Measurements from ENCODE around the gene NEGR1. TPM values are rescaled to one million over a fixed set of nuclear protein-coding genes. Genes with fewer than 3 reads are reported as not detected.

NEGR1 gene
- total and polyA plus RNA-seq, 8 donors, result 1.2 to 35.4 (median 7.7) TPM

DNA sequence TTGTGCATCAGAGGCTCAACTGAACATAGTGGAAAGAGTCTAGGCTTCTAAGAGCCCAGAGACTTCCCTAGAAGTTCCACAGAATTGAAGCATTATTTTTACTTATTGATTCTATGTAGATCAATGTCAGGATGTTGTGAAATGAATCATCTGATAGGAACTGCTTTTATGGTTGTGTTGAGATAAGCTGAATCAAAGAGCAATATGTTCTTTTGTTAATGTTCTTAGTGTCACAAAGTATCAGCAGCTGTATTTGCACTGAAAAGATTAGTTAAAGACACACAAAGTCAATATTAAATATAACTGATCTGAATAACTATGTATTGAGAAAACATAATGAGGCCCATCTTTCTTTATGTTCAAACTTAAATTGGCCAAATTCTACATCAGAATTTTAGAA is 770.8 kb downstream of the NEGR1 start:
- no peaks in the 10 kb centered on the region for H3K27me3 ChIP-seq
- no peak overlapping the region for H3K4me3 ChIP-seq
- H3K4me1 ChIP-seq, result no peaks in the 10 kb centered on the region
- no peak for TF ChIP-seq POLR2AphosphoS5 (IDR thresholded peaks at IDR 0.05)
- TF ChIP-seq, protein P1, sequence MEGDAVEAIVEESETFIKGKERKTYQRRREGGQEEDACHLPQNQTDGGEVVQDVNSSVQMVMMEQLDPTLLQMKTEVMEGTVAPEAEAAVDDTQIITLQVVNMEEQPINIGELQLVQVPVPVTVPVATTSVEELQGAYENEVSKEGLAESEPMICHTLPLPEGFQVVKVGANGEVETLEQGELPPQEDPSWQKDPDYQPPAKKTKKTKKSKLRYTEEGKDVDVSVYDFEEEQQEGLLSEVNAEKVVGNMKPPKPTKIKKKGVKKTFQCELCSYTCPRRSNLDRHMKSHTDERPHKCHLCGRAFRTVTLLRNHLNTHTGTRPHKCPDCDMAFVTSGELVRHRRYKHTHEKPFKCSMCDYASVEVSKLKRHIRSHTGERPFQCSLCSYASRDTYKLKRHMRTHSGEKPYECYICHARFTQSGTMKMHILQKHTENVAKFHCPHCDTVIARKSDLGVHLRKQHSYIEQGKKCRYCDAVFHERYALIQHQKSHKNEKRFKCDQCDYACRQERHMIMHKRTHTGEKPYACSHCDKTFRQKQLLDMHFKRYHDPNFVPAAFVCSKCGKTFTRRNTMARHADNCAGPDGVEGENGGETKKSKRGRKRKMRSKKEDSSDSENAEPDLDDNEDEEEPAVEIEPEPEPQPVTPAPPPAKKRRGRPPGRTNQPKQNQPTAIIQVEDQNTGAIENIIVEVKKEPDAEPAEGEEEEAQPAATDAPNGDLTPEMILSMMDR (IDR thresholded peaks at IDR 0.05), result no peak
- no peak for TF ChIP-seq POLR2A (IDR thresholded peaks at IDR 0.05)
- TF ChIP-seq EP300 (IDR thresholded peaks at IDR 0.05), result no peak
- no peaks in the 10 kb centered on the region for H3K9me3 ChIP-seq
- no peak for DNase-seq
- H3K36me3 ChIP-seq, result no peaks in the 10 kb centered on the region
- intact Hi-C loops (cut with DNase I; ENCODE audit: low total_unique reads), result no loop called here
- no peak overlapping the region for H3K27ac ChIP-seq

DNA sequence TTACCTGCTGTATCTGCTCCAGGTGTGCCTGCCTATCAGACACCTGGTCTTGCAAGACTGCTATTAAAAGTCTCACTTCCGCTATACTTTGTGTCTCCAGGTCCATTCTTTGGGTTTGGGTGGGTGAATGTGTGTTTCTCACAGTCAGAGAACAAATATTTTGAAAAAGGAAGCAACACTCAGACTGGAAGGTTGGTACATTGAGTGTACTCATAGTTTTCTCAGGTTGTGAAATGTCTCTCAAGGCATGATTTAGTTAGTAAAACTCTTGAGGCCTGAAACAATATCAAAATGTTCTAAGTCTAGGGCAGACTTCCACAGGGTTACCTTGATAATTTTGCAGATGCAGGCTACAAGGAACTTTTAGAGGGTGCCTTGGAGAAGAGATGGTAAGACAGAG is 771.6 kb downstream of the NEGR1 start:
- H3K27me3 ChIP-seq, result no peaks in the 10 kb centered on the region
- intact Hi-C loops (cut with DNase I; ENCODE audit: low total_unique reads), result no loop called here
- TF ChIP-seq POLR2A (IDR thresholded peaks at IDR 0.05) (no peak), POLR2AphosphoS5 (IDR thresholded peaks at IDR 0.05) (no peak), EP300 (IDR thresholded peaks at IDR 0.05) (no peak)
- DNase-seq, result no peak
- H3K36me3 ChIP-seq, result no peaks in the 10 kb centered on the region
- no peaks in the 10 kb centered on the region for H3K9me3 ChIP-seq
- H3K4me1 ChIP-seq, result no peaks in the 10 kb centered on the region
- WGBS, 5 donors, result 62 to 100% (median 86%) methylated on average over 1 of the region's 1 CpG
- no peak overlapping the region for H3K4me3 ChIP-seq
- H3K27ac ChIP-seq, result no peak overlapping the region

DNA sequence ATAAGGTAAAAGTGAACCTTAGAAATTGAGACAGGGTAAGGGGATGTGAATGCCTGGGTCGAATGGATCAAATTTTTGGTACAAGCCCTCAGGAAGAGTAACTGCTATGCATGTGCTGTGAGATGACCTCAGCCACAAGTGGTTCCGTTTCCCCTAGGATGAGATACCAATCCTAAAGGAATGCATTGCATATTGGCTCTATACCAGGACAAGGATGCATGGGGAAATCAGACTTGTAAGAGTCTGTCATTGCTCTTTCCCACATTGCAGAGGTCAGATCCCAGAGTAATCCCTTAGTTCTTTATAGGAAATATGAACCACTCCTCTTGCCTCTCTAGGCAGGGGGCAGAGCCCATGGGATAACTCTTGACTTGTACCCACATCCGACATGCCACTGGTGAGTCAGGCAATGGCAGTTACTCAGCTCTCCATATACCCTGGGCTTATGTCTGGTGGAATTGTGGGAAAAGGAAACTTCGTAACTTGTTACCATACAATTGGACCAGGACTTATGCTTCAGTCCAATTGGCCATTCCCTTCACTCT is 773.2 kb downstream of the NEGR1 start:
- Histone ChIP-seq H3K27me3 (no peaks in the 10 kb centered on the region), H3K4me3 (no peak overlapping the region), H3K9me3 (no peaks in the 10 kb centered on the region), H3K4me1 (no peaks in the 10 kb centered on the region), H3K27ac (no peak overlapping the region), H3K36me3 (no peaks in the 10 kb centered on the region)
- intact Hi-C loops (cut with DNase I; ENCODE audit: low total_unique reads), result no loop called here
- TF ChIP-seq, protein P1 (IDR thresholded peaks at IDR 0.05), result no peak
- TF ChIP-seq POLR2A (IDR thresholded peaks at IDR 0.05) (no peak), POLR2AphosphoS5 (IDR thresholded peaks at IDR 0.05) (no peak), EP300 (IDR thresholded peaks at IDR 0.05) (no peak)
- DNase-seq, result no peak
- WGBS, 5 donors, result 86 to 92% (median 87%) methylated on average over 4 of the region's 4 CpGs

DNA sequence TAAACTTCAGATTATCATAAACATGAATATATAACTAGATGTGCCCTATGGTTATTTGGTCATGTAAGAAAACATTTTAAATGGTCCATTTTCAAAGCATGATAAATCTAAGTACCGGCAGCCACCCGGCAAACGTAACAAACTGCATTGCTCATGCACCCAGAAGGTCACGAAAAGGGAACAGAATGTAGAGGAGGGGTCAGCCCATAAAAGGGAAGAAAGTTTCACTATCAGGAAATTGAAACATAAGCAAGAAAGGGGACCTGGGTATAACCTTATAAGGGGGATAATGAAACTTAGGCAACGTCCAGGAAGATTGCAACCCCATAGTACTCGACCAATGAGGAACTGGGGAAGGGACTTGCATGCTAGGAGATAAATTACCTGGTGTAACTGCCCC is 780.3 kb downstream of the NEGR1 start:
- intact Hi-C loops (cut with DNase I; ENCODE audit: low total_unique reads), result no loop called here
- H3K4me1 ChIP-seq, result no peaks in the 10 kb centered on the region
- TF ChIP-seq EP300 (IDR thresholded peaks at IDR 0.05) (no peak), POLR2A (IDR thresholded peaks at IDR 0.05) (no peak), POLR2AphosphoS5 (IDR thresholded peaks at IDR 0.05) (no peak)
- TF ChIP-seq, protein P1 (IDR thresholded peaks at IDR 0.05), result no peak
- H3K4me3 ChIP-seq, result no peak overlapping the region
- WGBS, 5 donors, result 63 to 78% (median 70%) methylated on average over 6 of the region's 6 CpGs
- H3K9me3 ChIP-seq, result no peaks in the 10 kb centered on the region
- H3K27me3 ChIP-seq, result no peaks in the 10 kb centered on the region
- no peaks in the 10 kb centered on the region for H3K36me3 ChIP-seq
- no peak overlapping the region for H3K27ac ChIP-seq
- no peak for DNase-seq

DNA sequence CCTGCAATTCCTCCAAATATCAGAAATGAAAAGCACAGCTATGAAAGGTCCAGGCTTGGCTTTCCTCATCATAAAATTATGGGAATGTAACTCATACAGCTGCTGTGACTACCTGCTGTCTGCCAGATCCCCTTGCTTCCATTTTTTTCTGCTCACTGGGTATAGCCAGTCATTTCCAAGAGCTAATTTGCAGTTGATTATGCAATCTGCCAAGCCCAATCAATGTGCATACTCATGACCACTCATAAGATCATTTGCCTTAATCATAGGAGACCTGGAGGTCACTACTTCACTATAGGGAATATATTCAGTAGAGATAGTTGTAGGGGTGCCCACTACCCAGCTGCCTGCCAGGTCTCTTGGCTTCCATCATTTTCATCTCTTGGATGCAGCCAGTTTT is 783.8 kb downstream of the NEGR1 start:
- intact Hi-C loops (cut with DNase I; ENCODE audit: low total_unique reads), result no loop called here
- Histone ChIP-seq H3K4me3 (no peak overlapping the region), H3K4me1 (no peaks in the 10 kb centered on the region), H3K27ac (no peak overlapping the region), H3K9me3 (no peaks in the 10 kb centered on the region), H3K36me3 (no peaks in the 10 kb centered on the region), H3K27me3 (no peaks in the 10 kb centered on the region)
- no peak for DNase-seq
- TF ChIP-seq POLR2AphosphoS5 (IDR thresholded peaks at IDR 0.05) (no peak), POLR2A (IDR thresholded peaks at IDR 0.05) (no peak), EP300 (IDR thresholded peaks at IDR 0.05) (no peak)
- TF ChIP-seq, protein P1 (IDR thresholded peaks at IDR 0.05), result no peak

Data from stomach (tissue), 9 donors.